Measurements from ENCODE around the gene FOXJ3. TPM values are rescaled to one million over a fixed set of nuclear protein-coding genes. Genes with fewer than 3 reads are reported as not detected.

FOXJ3 gene
- total and polyA plus RNA-seq, 2 of the 8 experiments (the other 6 are each of a cell fraction or from before 2014, with no cell fraction given): 48.6 to 51.9 TPM

DNA sequence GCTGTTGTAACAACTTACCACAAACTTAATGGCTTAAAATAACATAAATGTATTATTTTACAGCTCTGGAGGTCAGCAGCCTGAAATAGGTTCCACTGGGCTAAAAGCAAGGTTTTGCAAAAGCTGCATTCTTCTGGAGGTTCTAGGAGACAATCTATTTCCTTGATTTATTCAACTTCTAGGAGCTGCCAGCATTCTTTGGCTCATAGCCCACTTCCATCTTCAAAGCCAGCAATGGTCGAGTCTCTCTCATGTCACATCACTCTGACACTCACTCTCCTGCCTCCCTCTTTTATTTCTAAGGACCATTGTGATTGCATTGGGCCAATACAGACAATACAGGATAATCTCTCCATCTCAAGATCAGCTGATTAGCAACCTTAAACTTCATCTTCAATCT, 15.1 kb upstream of the FOXJ3 start:
- POLR2A ChIA-PET (ENCODE audit: partially characterized antibody): interaction anchor here (1.5 kb wide), 1 partner anchor 12 kb away, joined by 4 read pairs; no protein-coding TSS in a partner anchor
- H3K56ac ChIP-seq (replicated peaks; ENCODE audit: insufficient read length, low read depth, low read length): no peak overlapping the region
- H2BK120ac ChIP-seq (replicated peaks; ENCODE audit: low read depth, low read length): no peak overlapping the region
- no peaks in the 10 kb centered on the region for H3K4me1 ChIP-seq (replicated peaks in 1 of 4; ENCODE audit: control insufficient read depth in 3 of 4, insufficient read depth in 4 of 4, low read length in 3 of 4)
- no peak overlapping the region for H3K9ac ChIP-seq (replicated peaks in 1 of 4; ENCODE audit: extremely low read depth in 1 of 4, low read depth in 3 of 4, low read length in 3 of 4)
- H3K9me3 ChIP-seq (ENCODE audit: insufficient read depth in 2 of 2, low read depth in 1 of 2, low read length in 1 of 2): no peaks in the 10 kb centered on the region
- no peak overlapping the region for H3K4me2 ChIP-seq (ENCODE audit: insufficient read depth in 1 of 2, low read depth in 2 of 2, low read length in 2 of 2)
- DNase-seq (ENCODE audit: low read depth in 1 of 2, low spot score in 2 of 2) (no peak), FAIRE-seq (no peak)
- H4K20me1 ChIP-seq (replicated peaks in 1 of 2; ENCODE audit: control insufficient read depth in 1 of 2, insufficient read depth in 2 of 2, low read length in 2 of 2): no peaks in the 10 kb centered on the region
- no peak overlapping the region for H4K8ac ChIP-seq (ENCODE audit: extremely low read depth, insufficient read depth, low read length)
- H3K18ac ChIP-seq (ENCODE audit: extremely low read depth, low read length): no peak overlapping the region
- no peaks in the 10 kb centered on the region for H3K79me1 ChIP-seq (ENCODE audit: low read depth, low read length)
- no peak overlapping the region for H4K5ac ChIP-seq (ENCODE audit: insufficient read length, low read depth, low read length)
- no peak overlapping the region for H2BK12ac ChIP-seq (ENCODE audit: low read depth, low read length)
- no peak overlapping the region for H4K91ac ChIP-seq (replicated peaks; ENCODE audit: insufficient read length, low read length)
- H3K36me3 ChIP-seq (ENCODE audit: control insufficient read depth in 2 of 4, insufficient read depth in 4 of 4, low read length in 3 of 4): no peaks in the 10 kb centered on the region
- no peak overlapping the region for H3K27ac ChIP-seq (ENCODE audit: low read depth, low read length)
- H2AFZ ChIP-seq (ENCODE audit: low read length): no peak overlapping the region
- no peaks in the 10 kb centered on the region for H3K23me2 ChIP-seq (ENCODE audit: low read depth, low read length)
- H2BK5ac ChIP-seq (ENCODE audit: low read depth, low read length): no peak overlapping the region
- no peak overlapping the region for H3K4ac ChIP-seq (replicated peaks; ENCODE audit: insufficient read length, low read depth, low read length)
- H3K27me3 ChIP-seq (replicated peaks in 1 of 4; ENCODE audit: control insufficient read depth in 3 of 4, extremely low read depth in 1 of 4, insufficient read depth in 3 of 4, low read length in 3 of 4): no peaks in the 10 kb centered on the region; a peak in 1 of 7 replicates
- no peak overlapping the region for H3K23ac ChIP-seq (ENCODE audit: insufficient read length)
- TF ChIP-seq SAP30 (IDR thresholded peaks at IDR 0.05; ENCODE audit: insufficient read depth, insufficient replicate concordance, low read length): no peak
- no peak for TF ChIP-seq JUND (IDR thresholded peaks at IDR 0.05; ENCODE audit: low read length)
- TF ChIP-seq, protein P1, sequence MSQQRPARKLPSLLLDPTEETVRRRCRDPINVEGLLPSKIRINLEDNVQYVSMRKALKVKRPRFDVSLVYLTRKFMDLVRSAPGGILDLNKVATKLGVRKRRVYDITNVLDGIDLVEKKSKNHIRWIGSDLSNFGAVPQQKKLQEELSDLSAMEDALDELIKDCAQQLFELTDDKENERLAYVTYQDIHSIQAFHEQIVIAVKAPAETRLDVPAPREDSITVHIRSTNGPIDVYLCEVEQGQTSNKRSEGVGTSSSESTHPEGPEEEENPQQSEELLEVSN (IDR thresholded peaks at IDR 0.05): no peak
- TF ChIP-seq RNF2 (IDR thresholded peaks at IDR 0.05; ENCODE audit: borderline replicate concordance, low read depth, low read length, missing control alignments, poor library complexity, severe bottlenecking): no peak
- TF ChIP-seq CEBPB (IDR thresholded peaks at IDR 0.05; ENCODE audit: low read depth, low read length): no peak
- TF ChIP-seq TAF7 (optimal IDR thresholded peaks at IDR 0.05; ENCODE audit: borderline replicate concordance, low read depth, low read length): no peak
- no peak for TF ChIP-seq TCF12 (IDR thresholded peaks at IDR 0.05; ENCODE audit: low read depth, low read length)
- TF ChIP-seq ZNF274 (IDR thresholded peaks at IDR 0.05; ENCODE audit: borderline replicate concordance, extremely low read depth, low read length): no peak
- TF ChIP-seq CHD2 (IDR thresholded peaks at IDR 0.05; ENCODE audit: low read length): no peak
- no peak for TF ChIP-seq SIX5 (IDR thresholded peaks at IDR 0.05; ENCODE audit: low read depth, low read length)
- no peak for TF ChIP-seq TEAD4 (IDR thresholded peaks at IDR 0.05; ENCODE audit: low read depth, low read length)
- no peak for TF ChIP-seq EP300 (IDR thresholded peaks at IDR 0.05; ENCODE audit: borderline replicate concordance in 1 of 2, low read depth in 2 of 2, low read length in 2 of 2)
- no peak for TF ChIP-seq RXRA (IDR thresholded peaks at IDR 0.05; ENCODE audit: insufficient read depth, low read depth, low read length)
- no peak for TF ChIP-seq MAFK (IDR thresholded peaks at IDR 0.05; ENCODE audit: low read depth, low read length)
- H2AK5ac ChIP-seq (ENCODE audit: low read depth, low read length): no peak overlapping the region
- 91% methylated on average over 1 of the region's 1 CpG; no CpG with 5 or more reads in 1 of the 2 experiments for WGBS, 2 experiments (ENCODE audit: extremely low coverage in 1 of 2, insufficient coverage in 1 of 2, insufficient read length in 1 of 2, insufficient replicate concordance in 2 of 2, low coverage in 1 of 2, low lambda C conversion rate in 2 of 2, missing lambda C conversion rate in 1 of 2)
- H3K4me3 ChIP-seq (ENCODE audit: extremely low read depth in 1 of 4, insufficient read depth in 2 of 4, low read depth in 3 of 4, low read length in 4 of 4): no peak overlapping the region
- CTCF ChIA-PET (ENCODE audit: partially characterized antibody): interaction anchor here (0.6 to 1.3 kb wide), 3 partner anchors 10 to 33 kb away, joined by 3 to 5 read pairs (median 3); no protein-coding TSS in a partner anchor
- H3K79me2 ChIP-seq (ENCODE audit: control insufficient read depth in 1 of 2, insufficient read depth in 2 of 2, low read length in 2 of 2): no peaks in the 10 kb centered on the region
- no peak overlapping the region for H3K14ac ChIP-seq (ENCODE audit: insufficient read length)
- no peak overlapping the region for H2BK15ac ChIP-seq (ENCODE audit: low read length)
- H2BK20ac ChIP-seq (ENCODE audit: low read length): no peak overlapping the region

Measured in H1 (cell line).